SU-DHL-6 (cell line): ENCODE data around the gene ITGB5.

Source experiments
- EZH2phosphoT487 ChIP-seq: fragments of 200-600 bp; sonication (generic), shearing (Covaris generic); conservative IDR thresholded peaks from 2 replicates; pipeline ENCODE4 v1.6.1; 2018; ENCODE audit warnings: mild to moderate bottlenecking, antibody characterized with exemption, low read length, moderate library complexity, mixed read lengths
- TF ChIP-seq, protein P1 (sequence below): fragments of 200-600 bp; sonication (generic); IDR thresholded peaks from one replicate; pipeline ENCODE4 v1.5.1; 2017; ENCODE audit warnings: antibody characterized with exemption, mild to moderate bottlenecking, low read length, moderate library complexity; ENCODE audit not compliant: insufficient read depth, poor library complexity, severe bottlenecking

DNA sequence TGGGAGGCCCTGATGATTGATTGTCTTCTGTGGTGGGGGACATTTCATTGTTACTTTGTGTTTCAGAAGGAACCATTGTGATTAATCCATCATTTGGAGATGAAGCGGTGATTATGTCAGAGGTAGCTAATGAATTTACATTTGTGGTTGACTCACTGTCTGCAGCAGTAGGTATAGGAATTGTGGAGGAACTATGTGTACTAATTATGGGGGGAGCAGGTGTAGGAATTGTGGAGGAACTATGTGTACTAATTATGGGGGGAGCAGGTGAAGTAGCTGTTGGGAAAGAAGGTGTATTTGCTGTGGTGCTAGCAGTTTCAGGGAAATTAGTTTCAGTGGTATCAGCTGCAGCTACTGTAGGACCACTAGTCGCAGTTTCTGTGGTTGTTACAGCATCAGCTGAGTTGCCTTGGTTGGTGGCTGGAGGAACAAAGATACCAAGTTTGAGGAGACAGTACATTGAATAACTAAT, 40.4 kb upstream of the ITGB5 start:
- TF ChIP-seq, protein P1, sequence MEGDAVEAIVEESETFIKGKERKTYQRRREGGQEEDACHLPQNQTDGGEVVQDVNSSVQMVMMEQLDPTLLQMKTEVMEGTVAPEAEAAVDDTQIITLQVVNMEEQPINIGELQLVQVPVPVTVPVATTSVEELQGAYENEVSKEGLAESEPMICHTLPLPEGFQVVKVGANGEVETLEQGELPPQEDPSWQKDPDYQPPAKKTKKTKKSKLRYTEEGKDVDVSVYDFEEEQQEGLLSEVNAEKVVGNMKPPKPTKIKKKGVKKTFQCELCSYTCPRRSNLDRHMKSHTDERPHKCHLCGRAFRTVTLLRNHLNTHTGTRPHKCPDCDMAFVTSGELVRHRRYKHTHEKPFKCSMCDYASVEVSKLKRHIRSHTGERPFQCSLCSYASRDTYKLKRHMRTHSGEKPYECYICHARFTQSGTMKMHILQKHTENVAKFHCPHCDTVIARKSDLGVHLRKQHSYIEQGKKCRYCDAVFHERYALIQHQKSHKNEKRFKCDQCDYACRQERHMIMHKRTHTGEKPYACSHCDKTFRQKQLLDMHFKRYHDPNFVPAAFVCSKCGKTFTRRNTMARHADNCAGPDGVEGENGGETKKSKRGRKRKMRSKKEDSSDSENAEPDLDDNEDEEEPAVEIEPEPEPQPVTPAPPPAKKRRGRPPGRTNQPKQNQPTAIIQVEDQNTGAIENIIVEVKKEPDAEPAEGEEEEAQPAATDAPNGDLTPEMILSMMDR, result no peak
- TF ChIP-seq EZH2phosphoT487, result no peak
